22Rv1 (cell line): ENCODE data around the gene CABLES2.

Source experiments
- ZFX ChIP-seq: fragments of 450-650 bp; IDR thresholded peaks from 2 replicates; pipeline ENCODE4 v1.6.1; 2017; ENCODE audit warnings: antibody characterized with exemption, borderline replicate concordance
- TF ChIP-seq, protein P1 (sequence below): fragments of 450-650 bp; IDR thresholded peaks from 2 replicates; pipeline ENCODE4 v1.5.1; 2017; ENCODE audit warnings: mild to moderate bottlenecking

DNA sequence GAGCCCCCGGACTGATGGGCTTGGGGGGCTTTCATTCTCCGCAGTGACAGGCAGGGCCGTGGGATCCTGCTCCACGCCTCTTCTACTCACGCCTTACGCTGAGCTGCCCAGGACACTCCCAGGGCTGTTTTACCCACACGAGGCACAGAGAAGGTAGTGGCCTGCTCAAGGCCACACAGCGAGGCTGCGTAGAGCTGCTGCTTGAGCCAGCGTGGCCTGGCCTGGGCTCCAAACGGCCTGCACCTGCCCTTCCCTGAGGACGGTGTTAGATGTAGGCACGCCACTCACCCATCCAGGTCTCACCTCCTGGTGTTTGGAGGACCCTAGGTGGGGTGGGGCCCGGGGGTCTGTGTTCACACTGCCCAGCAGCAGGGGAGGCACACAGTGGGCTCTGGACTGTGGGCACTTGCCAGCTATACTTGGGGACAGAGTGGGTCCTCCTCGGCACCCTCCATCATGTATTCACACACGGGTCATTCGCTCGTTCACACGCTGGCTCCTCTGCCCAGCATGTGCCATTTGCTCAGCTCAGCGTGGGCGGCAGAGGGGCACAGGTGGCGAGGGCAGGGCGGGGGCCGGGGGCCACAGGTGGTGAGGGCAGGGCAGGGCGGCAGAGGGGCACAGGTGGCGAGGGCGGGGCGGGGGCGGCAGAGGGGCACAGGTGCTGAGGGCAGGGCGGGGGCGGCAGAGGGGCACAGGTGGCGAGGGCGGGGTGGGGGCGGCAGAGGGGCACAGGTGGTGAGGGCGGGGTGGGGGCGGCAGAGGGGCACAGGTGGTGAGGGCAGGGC is 38.7 kb upstream of the CABLES2 start:
- TF ChIP-seq, protein P1, sequence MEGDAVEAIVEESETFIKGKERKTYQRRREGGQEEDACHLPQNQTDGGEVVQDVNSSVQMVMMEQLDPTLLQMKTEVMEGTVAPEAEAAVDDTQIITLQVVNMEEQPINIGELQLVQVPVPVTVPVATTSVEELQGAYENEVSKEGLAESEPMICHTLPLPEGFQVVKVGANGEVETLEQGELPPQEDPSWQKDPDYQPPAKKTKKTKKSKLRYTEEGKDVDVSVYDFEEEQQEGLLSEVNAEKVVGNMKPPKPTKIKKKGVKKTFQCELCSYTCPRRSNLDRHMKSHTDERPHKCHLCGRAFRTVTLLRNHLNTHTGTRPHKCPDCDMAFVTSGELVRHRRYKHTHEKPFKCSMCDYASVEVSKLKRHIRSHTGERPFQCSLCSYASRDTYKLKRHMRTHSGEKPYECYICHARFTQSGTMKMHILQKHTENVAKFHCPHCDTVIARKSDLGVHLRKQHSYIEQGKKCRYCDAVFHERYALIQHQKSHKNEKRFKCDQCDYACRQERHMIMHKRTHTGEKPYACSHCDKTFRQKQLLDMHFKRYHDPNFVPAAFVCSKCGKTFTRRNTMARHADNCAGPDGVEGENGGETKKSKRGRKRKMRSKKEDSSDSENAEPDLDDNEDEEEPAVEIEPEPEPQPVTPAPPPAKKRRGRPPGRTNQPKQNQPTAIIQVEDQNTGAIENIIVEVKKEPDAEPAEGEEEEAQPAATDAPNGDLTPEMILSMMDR: no peak
- no peak for TF ChIP-seq ZFX
